KOPT-K1 (cell line): ENCODE results near the gene FTL.

Experiments used
- H3K27ac ChIP-seq: fragments of 200-600 bp; sonication (generic); 2 replicates; pipeline ENCODE4 v1.5.1; 2016; ENCODE audit warnings: antibody characterized with exemption, mild to moderate bottlenecking, low read depth, low read length; ENCODE audit not compliant: poor library complexity, severe bottlenecking
- H3K36me3 ChIP-seq: fragments of 200-600 bp; sonication (generic); 2 replicates; pipeline ENCODE4 v1.5.1; 2017; ENCODE audit warnings: antibody characterized with exemption, mild to moderate bottlenecking, low read length, moderate library complexity; ENCODE audit not compliant: insufficient read depth
- H3K9me3 ChIP-seq: fragments of 200-600 bp; sonication (generic); 2 replicates; pipeline ENCODE4 v1.5.1; 2017; ENCODE audit warnings: antibody characterized with exemption, low read length, mild to moderate bottlenecking; ENCODE audit not compliant: insufficient read depth, poor library complexity, severe bottlenecking

FTL gene

GRCh38 chr19:49011194-49011593 is 46.1 kb downstream of the FTL start:
- peaks cover 87% of the 10 kb centered on the region for H3K36me3 ChIP-seq
- no peak overlapping the region for H3K27ac ChIP-seq
- no peaks in the 10 kb centered on the region for H3K9me3 ChIP-seq

GRCh38 chr19:49014123-49014869 is 49.2 kb downstream of the FTL start:
- Histone ChIP-seq H3K27ac (no peak overlapping the region), H3K36me3 (peaks cover 80% of the 10 kb centered on the region), H3K9me3 (no peaks in the 10 kb centered on the region)

DNA sequence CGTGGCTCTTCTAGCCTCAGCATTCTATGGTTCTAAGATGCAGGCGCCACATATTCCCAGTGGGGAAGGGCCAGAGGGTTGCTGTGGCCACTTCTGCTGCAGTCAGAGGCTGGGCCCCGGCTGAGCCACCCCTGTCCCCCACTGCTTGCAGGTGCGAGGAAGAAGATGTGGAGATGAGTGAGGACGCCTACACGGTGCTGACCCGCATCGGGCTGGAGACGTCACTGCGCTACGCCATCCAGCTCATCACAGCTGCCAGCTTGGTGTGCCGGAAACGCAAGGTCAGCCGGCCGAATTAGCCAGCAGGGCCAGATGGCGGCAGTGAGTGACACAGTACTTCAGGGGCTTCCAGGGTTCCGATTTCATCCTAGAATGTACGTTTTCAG is 49.8 kb downstream of the FTL start:
- Histone ChIP-seq H3K36me3 (peaks cover 74% of the 10 kb centered on the region), H3K9me3 (no peaks in the 10 kb centered on the region), H3K27ac (no peak overlapping the region)

DNA sequence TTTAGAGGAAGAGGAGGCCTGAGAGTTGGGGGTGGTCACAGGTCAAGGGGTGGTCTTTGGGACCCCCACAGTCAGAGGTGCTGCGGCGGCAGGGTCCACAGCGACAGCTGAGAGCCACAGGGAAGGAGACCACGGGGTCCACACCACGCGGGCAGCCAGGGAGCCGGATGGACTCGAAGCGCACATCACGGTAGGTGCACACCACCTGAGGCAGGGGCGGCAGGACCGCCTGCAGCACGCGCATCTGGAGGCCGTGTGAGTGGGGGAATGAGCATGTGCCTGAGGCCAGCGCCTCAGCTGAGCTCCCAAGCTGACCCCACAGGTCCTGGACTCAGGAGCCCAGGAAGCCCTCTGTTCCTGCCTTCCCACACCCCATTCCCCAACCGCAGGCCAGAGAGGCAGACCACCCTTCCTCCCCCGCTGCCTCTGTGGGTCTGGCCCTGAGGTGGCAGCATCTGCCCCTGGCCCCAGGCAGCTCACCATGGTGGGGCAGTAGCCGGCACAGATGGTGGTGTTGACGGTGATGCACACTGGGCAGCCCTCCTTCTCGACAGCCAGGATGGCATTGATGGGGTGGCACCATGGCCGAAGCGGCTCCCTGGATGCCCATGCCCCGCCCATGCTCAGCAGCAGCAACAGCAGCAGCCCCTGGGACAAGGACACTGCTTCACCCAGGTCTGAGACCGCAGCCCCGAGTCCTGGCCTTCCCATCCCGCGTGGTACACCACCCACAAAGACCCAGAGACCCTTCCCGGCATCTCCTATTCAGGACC is 51.1 kb downstream of the FTL start:
- H3K36me3 ChIP-seq = peaks cover 60% of the 10 kb centered on the region
- H3K27ac ChIP-seq = no peak overlapping the region

More for the DNA sequence above, 51.1 kb downstream of the FTL start:
- H3K9me3 ChIP-seq = no peaks in the 10 kb centered on the region
